IMR-90 (cell line): Measurements from ENCODE around the gene FFAR3. TPM values are rescaled to one million over a fixed set of nuclear protein-coding genes. Genes with fewer than 3 reads are reported as not detected.

ENCODE experiments used
- ATAC-seq: fragments of 200-7000 bp; cut with Tn5 transposase; 2 replicates; pipeline ENCODE4 v1.9.1; 2020; ENCODE audit warnings: low read depth, mild to moderate bottlenecking, moderate library complexity
- BruUV-seq: library from RNA; stranded (reverse); fragments of 400-500 nt; replicated peaks from 2 replicates; lab custom pipeline; 2021; lab: Mats Ljungman, UMichigan
- CTCF ChIA-PET: fragments of 300-600 bp; formaldehyde crosslinking; extraction: SDS; loops from one replicate; lab custom pipeline; 2021; ENCODE audit warnings: antibody characterized with exemption; lab: Yijun Ruan, JAX
- POLR2A ChIA-PET: fragments of 300-600 bp; sonication (Branson Sonifier 250); formaldehyde crosslinking; loops from one replicate; lab custom pipeline; 2022; ENCODE audit warnings: antibody characterized with exemption; ENCODE audit not compliant: unreplicated experiment; lab: Charles Lee
- DNase-seq: peaks from one replicate; pipeline ENCODE4 v3.0.0; 2013
- H2AFZ ChIP-seq: replicated peaks from 2 replicates; pipeline ENCODE3; 2013; ENCODE audit warnings: low read length, mild to moderate bottlenecking; ENCODE audit not compliant: poor library complexity
- H2AK5ac ChIP-seq: 2 replicates; pipeline ENCODE4 v1.6.1; 2013; ENCODE audit warnings: low read depth, low read length, inconsistent platforms
- H2AK9ac ChIP-seq: replicated peaks from 2 replicates; pipeline ENCODE3; 2013; ENCODE audit warnings: mild to moderate bottlenecking, low read depth, low read length, moderate library complexity; ENCODE audit not compliant: poor library complexity
- H2BK120ac ChIP-seq: 2 replicates; pipeline ENCODE4 v1.6.1; 2013; ENCODE audit warnings: low read depth, low read length, inconsistent platforms
- H2BK15ac ChIP-seq: 3 replicates; pipeline ENCODE4 v1.6.1; 2013; ENCODE audit warnings: low read depth, low read length, inconsistent platforms
- H2BK20ac ChIP-seq: 2 replicates; pipeline ENCODE4 v1.6.1; 2013; ENCODE audit warnings: low read depth, mild to moderate bottlenecking, inconsistent platforms, low read length, moderate library complexity
- H2BK5ac ChIP-seq: 2 replicates; pipeline ENCODE4 v1.6.1; 2013; ENCODE audit warnings: mild to moderate bottlenecking, low read depth, low read length, inconsistent platforms; ENCODE audit not compliant: poor library complexity, severe bottlenecking
- H3K14ac ChIP-seq: replicated peaks from 2 replicates; pipeline ENCODE4 v1.6.1; 2013; ENCODE audit warnings: low read depth, low read length, inconsistent platforms
- H3K18ac ChIP-seq: 2 replicates; pipeline ENCODE4 v1.6.1; 2013; ENCODE audit warnings: low read depth, low read length, control low read depth
- H3K23ac ChIP-seq: 2 replicates; pipeline ENCODE4 v1.6.1; 2013; ENCODE audit warnings: low read depth, low read length, inconsistent platforms
- H3K27ac ChIP-seq: 2 replicates; pipeline ENCODE4 v1.5.1; 2013; ENCODE audit warnings: mild to moderate bottlenecking, control low read depth, low read length; ENCODE audit not compliant: insufficient read depth
- H3K27me3 ChIP-seq: 2 replicates; pipeline ENCODE4 v1.6.1; 2013; ENCODE audit warnings: low read length; ENCODE audit not compliant: control insufficient read depth, insufficient read depth
- H3K36me3 ChIP-seq: 2 replicates; pipeline ENCODE4 v1.6.1; 2013; ENCODE audit warnings: low read length, mixed read lengths; ENCODE audit not compliant: control insufficient read depth, insufficient read depth
- H3K4ac ChIP-seq: 2 replicates; pipeline ENCODE4 v1.6.1; 2013; ENCODE audit warnings: low read depth, low read length, inconsistent platforms
- H3K4me1 ChIP-seq: 2 replicates; pipeline ENCODE4 v1.6.1; 2013; ENCODE audit warnings: low read length, mixed read lengths; ENCODE audit not compliant: control insufficient read depth, insufficient read depth
- H3K4me2 ChIP-seq: 2 replicates; pipeline ENCODE4 v1.6.1; 2013; ENCODE audit warnings: low read depth, mild to moderate bottlenecking, control low read depth, low read length, moderate library complexity
- H3K4me3 ChIP-seq: 2 replicates; pipeline ENCODE4 v1.5.1; 2013; ENCODE audit warnings: low read depth, mild to moderate bottlenecking, control low read depth, low read length, moderate library complexity; ENCODE audit not compliant: insufficient read depth
- H3K56ac ChIP-seq: 2 replicates; pipeline ENCODE4 v1.6.1; 2013; ENCODE audit warnings: low read length, inconsistent platforms; ENCODE audit not compliant: insufficient read depth; ENCODE audit errors: extremely low read depth
- H3K79me1 ChIP-seq, 2 experiments: 2 replicates each; pipeline ENCODE4 v1.6.1; 2013; ENCODE audit warnings: low read length in 2 of 2, inconsistent platforms in 1 of 2, low read depth in 1 of 2
- H3K9ac ChIP-seq: 2 replicates; pipeline ENCODE4 v1.6.1; 2013; ENCODE audit warnings: low read depth, low read length, control low read depth
- H3K9me1 ChIP-seq: 2 replicates; pipeline ENCODE4 v1.6.1; 2013; ENCODE audit warnings: low read length, inconsistent platforms; ENCODE audit not compliant: insufficient read depth
- H3K9me3 ChIP-seq: 2 replicates; pipeline ENCODE4 v1.6.1; 2013; ENCODE audit warnings: low read length; ENCODE audit not compliant: control insufficient read depth, insufficient read depth
- H4K20me1 ChIP-seq: 2 replicates; pipeline ENCODE4 v1.6.1; 2013; ENCODE audit warnings: low read length, inconsistent platforms; ENCODE audit not compliant: insufficient read depth
- H4K5ac ChIP-seq: 2 replicates; pipeline ENCODE4 v1.6.1; 2013; ENCODE audit warnings: mild to moderate bottlenecking, low read depth, low read length, control low read depth
- H4K8ac ChIP-seq, 2 experiments: 2 replicates each; pipeline ENCODE4 v1.6.1; 2013; ENCODE audit warnings: low read depth in 2 of 2, low read length in 2 of 2, control low read depth in 1 of 2, inconsistent platforms in 1 of 2
- H4K91ac ChIP-seq: 2 replicates; pipeline ENCODE4 v1.6.1; 2013; ENCODE audit warnings: low read depth, low read length, inconsistent platforms; ENCODE audit not compliant: insufficient read depth
- BHLHE40 ChIP-seq: fragments of 150-350 bp; IDR thresholded peaks from 2 replicates; pipeline ENCODE4 v1.6.1; 2016; ENCODE audit warnings: mild to moderate bottlenecking, low read depth, low read length
- CEBPB ChIP-seq: IDR thresholded peaks from 2 replicates; pipeline ENCODE4 v1.6.1; 2012; ENCODE audit warnings: low read depth, low read length, improper control_type of control experiment
- MAFK ChIP-seq: IDR thresholded peaks from 2 replicates; pipeline ENCODE4 v1.6.1; 2012; ENCODE audit warnings: low read depth, low read length, improper control_type of control experiment
- MAZ ChIP-seq: IDR thresholded peaks from 2 replicates; pipeline ENCODE4 v1.6.1; 2012; ENCODE audit warnings: low read depth, mild to moderate bottlenecking, low read length, improper control_type of control experiment, moderate library complexity, borderline replicate concordance
- MXI1 ChIP-seq: IDR thresholded peaks from 2 replicates; pipeline ENCODE4 v1.6.1; 2012; ENCODE audit warnings: low read depth, mild to moderate bottlenecking, low read length, moderate library complexity, borderline replicate concordance
- POLR2A ChIP-seq: IDR thresholded peaks from 2 replicates; pipeline ENCODE4 v1.6.1; 2012; ENCODE audit warnings: mild to moderate bottlenecking, low read depth, low read length
- RFX5 ChIP-seq: IDR thresholded peaks from 2 replicates; pipeline ENCODE4 v1.8.0; 2012; ENCODE audit warnings: low read depth, mild to moderate bottlenecking, low read length, moderate library complexity
- SMC3 ChIP-seq: fragments of 150-350 bp; IDR thresholded peaks from 2 replicates; pipeline ENCODE4 v1.6.1; 2016; ENCODE audit warnings: low read depth, mild to moderate bottlenecking, antibody characterized with exemption, low read length, moderate library complexity
- WGBS, 2 experiments: methylation state at CpG; one replicate each; pipeline versions ENCODE4 v1.1.5 to v1.1.7; 2013; ENCODE audit warnings: missing lambda C conversion rate in 2 of 2; ENCODE audit not compliant: insufficient read length in 1 of 2; ENCODE audit errors: extremely low coverage in 2 of 2; 5-methylcytosine and 5-hydroxymethylcytosine counted together
- dilution Hi-C: fragments of 300-500 bp; cut with HindIII; formaldehyde crosslinking; loops from one replicate; pipeline ENCODE4 v1.14.3; 2018; ENCODE audit warnings: low sequenced_read_pairs; ENCODE audit not compliant: unreplicated experiment
- in situ Hi-C: fragments of 300-500 bp; cut with MboI; formaldehyde crosslinking; loops from 3 replicates; pipeline ENCODE4 v1.14.3; 2019; ENCODE audit warnings: low sequenced_read_pairs, inconsistent platforms, mixed read lengths
- intact Hi-C: fragments of 100-400 bp; cut with micrococcal nuclease; formaldehyde crosslinking; loops from 2 replicates; pipeline ENCODE4 v1.10.0; 2022
- polyA plus RNA-seq, 3 experiments: library from polyadenylated mRNA; depleted of rRNA; stranded (reverse); fragments of >200 nt; gene quantifications; 2 replicates each; pipeline ENCODE4 v1.2.3, GENCODE V29; 2012; ENCODE audit warnings: low replicate concordance in 1 of 3
- total RNA-seq: library from RNA; depleted of rRNA; stranded (reverse); fragments of >200 nt; gene quantifications from 2 replicates; pipeline ENCODE4 v1.2.3, GENCODE V29; 2012
- TF ChIP-seq, protein P1 (sequence below): fragments of 150-350 bp; IDR thresholded peaks from 2 replicates; pipeline ENCODE4 v1.6.1; 2016; ENCODE audit warnings: low read depth, mild to moderate bottlenecking, low read length, moderate library complexity, borderline replicate concordance

The FFAR3 gene
- total and polyA plus RNA-seq, 2 of the 4 experiments (the other 2 are of a cell fraction) = not detected

DNA sequence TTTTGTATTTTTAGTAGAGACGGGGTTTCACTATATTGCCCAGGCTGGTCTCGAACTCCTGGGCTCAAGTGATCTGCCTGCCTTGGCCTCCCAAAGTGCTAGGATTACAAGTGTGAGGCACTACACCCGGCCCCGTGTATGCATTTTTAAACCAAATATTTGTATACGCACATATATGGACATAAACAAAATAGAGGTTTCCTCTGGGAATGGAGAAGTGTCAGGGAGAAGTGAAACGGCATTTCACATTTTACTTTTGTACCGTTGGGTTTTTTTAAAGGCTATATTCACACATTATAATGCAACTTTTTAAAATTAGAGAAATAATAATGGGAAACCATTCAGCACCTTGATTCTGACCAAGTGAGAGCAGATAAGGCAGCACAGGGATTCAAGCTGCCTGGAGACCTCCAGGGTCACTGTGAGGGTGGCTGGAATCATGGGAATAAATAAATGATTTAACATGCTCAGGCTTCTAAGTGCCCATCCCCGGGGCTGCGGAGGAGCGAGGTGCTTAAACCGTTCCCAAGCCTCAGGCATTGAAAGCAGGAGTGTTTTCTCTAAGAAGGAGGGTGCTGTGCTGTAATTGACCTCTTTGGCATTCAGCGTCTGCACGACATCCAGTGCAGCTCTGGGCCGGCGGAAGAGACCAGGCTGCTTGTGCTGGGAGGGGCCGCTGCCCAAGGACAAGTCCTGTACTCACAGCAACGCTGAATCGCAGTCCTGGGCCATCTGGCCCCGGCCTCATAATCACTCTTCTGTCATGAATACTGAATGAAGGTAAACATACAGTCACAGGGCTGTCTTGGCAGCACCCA, 37.3 kb downstream of the FFAR3 start:
- WGBS, 2 experiments = 18% methylated on average over 8 of the region's 19 CpGs; no CpG with 5 or more reads in 1 of the 2 experiments
- intact Hi-C loops = no loop called here

More for the DNA sequence above, 37.3 kb downstream of the FFAR3 start:
- H3K27ac ChIP-seq = no peak overlapping the region
- BruUV-seq = no TSS peak
- H2AK5ac ChIP-seq = no peak overlapping the region
- H3K9ac ChIP-seq = no peak overlapping the region
- ATAC-seq (0 out of 2 replicates have a peak, but pooled peaks have one; percentile 24), DNase-seq (no peak)
- no peaks in the 10 kb centered on the region for H3K9me1 ChIP-seq
- H4K8ac ChIP-seq = no peak overlapping the region
- ChIA-PET CTCF (interaction anchor here (0.6 to 0.7 kb wide), 3 partner anchors 307 to 837 kb away, joined by 3 to 8 read pairs (median 6); no protein-coding TSS in a partner anchor), POLR2A (no interaction called here)
- no peak overlapping the region for H2BK120ac ChIP-seq
- H4K20me1 ChIP-seq = no peaks in the 10 kb centered on the region
- no peak overlapping the region for H2BK20ac ChIP-seq
- H2AFZ ChIP-seq = no peak overlapping the region
- H3K4me1 ChIP-seq = no peaks in the 10 kb centered on the region
- no peak overlapping the region for H3K23ac ChIP-seq
- no peak overlapping the region for H3K56ac ChIP-seq
- H4K5ac ChIP-seq = no peak overlapping the region
- H3K18ac ChIP-seq = no peak overlapping the region
- in situ Hi-C loops = no loop called here
- no peaks in the 10 kb centered on the region for H3K9me3 ChIP-seq
- H4K91ac ChIP-seq = no peak overlapping the region
- H3K4me2 ChIP-seq = no peak overlapping the region
- dilution Hi-C loops = no loop called here
- H2BK15ac ChIP-seq = no peak overlapping the region
- no peaks in the 10 kb centered on the region for H3K36me3 ChIP-seq
- no peak overlapping the region for H2AK9ac ChIP-seq
- no peaks in the 10 kb centered on the region for H3K79me1 ChIP-seq
- H3K4me3 ChIP-seq = no peak overlapping the region
- peaks cover 3% of the 10 kb centered on the region; the same call in 1 of the 2 replicates for H3K27me3 ChIP-seq
- H3K4ac ChIP-seq = no peak overlapping the region
- no peak overlapping the region for H2BK5ac ChIP-seq
- TF ChIP-seq SMC3 (no peak), MXI1 (no peak), BHLHE40 (no peak), RFX5 (no peak), MAFK (no peak), CEBPB (no peak), POLR2A (no peak), MAZ (no peak)
- TF ChIP-seq, protein P1, sequence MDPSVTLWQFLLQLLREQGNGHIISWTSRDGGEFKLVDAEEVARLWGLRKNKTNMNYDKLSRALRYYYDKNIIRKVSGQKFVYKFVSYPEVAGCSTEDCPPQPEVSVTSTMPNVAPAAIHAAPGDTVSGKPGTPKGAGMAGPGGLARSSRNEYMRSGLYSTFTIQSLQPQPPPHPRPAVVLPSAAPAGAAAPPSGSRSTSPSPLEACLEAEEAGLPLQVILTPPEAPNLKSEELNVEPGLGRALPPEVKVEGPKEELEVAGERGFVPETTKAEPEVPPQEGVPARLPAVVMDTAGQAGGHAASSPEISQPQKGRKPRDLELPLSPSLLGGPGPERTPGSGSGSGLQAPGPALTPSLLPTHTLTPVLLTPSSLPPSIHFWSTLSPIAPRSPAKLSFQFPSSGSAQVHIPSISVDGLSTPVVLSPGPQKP = no peak
- H3K14ac ChIP-seq = no peak overlapping the region
